Cardiac septum (tissue), 1 donor: ENCODE results near the gene WFS1. TPM values are rescaled to one million over a fixed set of nuclear protein-coding genes. Genes with fewer than 3 reads are reported as not detected.

Source experiments
- DNase-seq: peaks from one replicate; pipeline ENCODE4 v3.0.0-alpha.2; 2020; ENCODE audit warnings: low spot score
- intact Hi-C: fragments of 100-400 bp; cut with DNase I; formaldehyde crosslinking; loops from one replicate; pipeline ENCODE4 v1.14.0; 2022
- total RNA-seq: library from RNA; stranded (reverse); fragmentation: NEBNext Ultra II Directional; extraction: Animal tissue kit (Norgen Biotek cat#: 25700); gene quantifications from one replicate; pipeline ENCODE4 v1.2.1, GENCODE V29; 2021
- donor health status: DM: no; HTN: no; CAD: no.

The WFS1 gene
- total RNA-seq, 1 donor from 2014 or later = 48.4 TPM

DNA sequence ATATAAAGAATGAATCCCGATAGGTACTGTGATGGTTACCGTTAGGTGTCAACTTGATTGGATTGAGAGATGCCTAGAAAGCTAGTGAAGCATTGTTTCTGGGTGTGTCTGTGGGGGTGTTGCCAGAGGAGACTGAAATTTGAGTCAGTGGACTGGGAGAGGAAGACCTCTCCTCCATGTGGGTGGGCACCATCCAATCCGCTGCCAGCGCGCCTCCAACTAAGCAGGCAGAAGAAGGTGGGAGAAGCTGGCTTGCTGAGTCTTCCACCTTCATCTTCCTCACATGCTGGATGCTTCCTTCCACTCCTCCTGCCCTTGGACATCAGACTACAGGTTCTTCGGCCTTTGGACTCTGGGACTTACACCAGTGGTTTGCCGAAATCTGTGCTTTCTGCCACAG, 40.1 kb downstream of the WFS1 start:
- no peak for DNase-seq
- intact Hi-C loops = no loop called here

- intact Hi-C loops = no loop called here
- no peak for DNase-seq
These were observed 43.6 kb downstream of the WFS1 start for GRCh38 chr4:6313216-6313615.

DNA sequence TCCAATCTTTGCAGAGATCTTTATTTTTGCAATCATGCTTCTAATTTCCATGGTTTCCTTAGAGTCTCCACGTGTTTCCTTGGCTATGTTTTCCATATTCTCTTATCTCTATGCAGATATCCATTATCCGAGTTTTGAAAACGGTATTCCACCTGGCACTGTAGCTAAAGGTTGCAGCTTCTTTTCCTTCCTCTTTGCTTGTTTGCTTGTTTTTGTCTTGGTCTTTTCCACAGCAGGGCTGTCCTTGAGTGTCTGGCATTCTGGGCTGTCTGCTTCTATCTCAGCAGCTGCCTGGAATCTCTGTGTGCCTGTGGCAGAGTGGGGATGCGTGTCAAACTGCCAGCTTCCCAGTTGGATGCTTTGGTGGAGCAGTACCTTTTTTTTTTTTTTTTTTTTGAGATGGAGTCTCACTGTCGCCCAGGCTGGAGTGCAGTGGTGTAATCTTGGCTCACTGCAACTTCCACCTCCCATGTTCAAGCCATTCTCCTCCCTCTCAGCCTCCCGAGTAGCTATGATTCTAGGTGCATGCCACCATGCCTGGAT, 46.9 kb downstream of the WFS1 start:
- no peak for DNase-seq
- intact Hi-C loops = no loop called here

DNA sequence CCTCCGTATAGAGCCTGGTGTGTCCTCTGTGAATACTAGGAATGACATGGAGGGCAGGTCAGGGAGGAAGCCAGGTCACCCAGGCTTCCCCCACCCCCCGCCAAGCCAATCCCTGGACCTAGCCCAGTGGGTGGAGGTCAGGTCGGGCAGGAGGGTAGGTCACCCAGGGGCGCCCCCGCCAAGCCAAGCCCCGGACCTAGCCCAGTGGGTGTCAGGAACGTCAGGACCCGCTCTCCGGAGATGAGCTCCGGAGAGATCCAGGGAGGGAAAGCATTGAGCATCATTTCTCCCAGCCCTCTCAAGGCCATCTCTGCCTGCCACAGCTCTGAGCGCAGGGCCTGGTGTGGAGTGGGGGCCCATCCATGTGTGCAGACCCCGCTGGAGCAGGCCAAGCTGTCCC, 48.6 kb downstream of the WFS1 start:
- intact Hi-C loops = no loop called here
- DNase-seq = no peak

- intact Hi-C loops = no loop called here
These were observed 50.0 kb downstream of the WFS1 start for GRCh38 chr4:6319530-6320150.

DNA sequence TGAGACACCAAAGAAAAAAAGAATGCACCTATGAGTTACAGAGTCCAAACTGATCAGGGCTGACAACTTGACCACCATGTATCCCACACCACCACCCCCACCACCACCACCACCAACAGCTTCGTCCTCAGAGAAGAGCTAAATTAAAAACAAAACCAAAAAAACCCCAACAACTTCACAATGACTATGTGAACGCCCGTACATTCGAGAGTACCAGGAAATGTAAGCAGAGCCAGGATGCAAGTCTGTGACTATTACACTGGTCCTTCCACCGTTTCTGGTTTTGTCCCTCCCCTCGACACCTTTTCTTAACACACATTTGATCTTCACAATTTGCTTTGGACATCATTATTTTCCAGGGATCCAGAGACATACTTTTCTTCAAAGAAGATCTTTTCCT, 51.0 kb downstream of the WFS1 start:
- DNase-seq = no peak
- intact Hi-C loops = no loop called here

More at GRCh38 chr4:6319530-6320150, 50.0 kb downstream of the WFS1 start:
- DNase-seq = no peak

GRCh38 chr4:6321361-6321760, 51.7 kb downstream of the WFS1 start:
- no peak for DNase-seq
- intact Hi-C loops = no loop called here

DNA sequence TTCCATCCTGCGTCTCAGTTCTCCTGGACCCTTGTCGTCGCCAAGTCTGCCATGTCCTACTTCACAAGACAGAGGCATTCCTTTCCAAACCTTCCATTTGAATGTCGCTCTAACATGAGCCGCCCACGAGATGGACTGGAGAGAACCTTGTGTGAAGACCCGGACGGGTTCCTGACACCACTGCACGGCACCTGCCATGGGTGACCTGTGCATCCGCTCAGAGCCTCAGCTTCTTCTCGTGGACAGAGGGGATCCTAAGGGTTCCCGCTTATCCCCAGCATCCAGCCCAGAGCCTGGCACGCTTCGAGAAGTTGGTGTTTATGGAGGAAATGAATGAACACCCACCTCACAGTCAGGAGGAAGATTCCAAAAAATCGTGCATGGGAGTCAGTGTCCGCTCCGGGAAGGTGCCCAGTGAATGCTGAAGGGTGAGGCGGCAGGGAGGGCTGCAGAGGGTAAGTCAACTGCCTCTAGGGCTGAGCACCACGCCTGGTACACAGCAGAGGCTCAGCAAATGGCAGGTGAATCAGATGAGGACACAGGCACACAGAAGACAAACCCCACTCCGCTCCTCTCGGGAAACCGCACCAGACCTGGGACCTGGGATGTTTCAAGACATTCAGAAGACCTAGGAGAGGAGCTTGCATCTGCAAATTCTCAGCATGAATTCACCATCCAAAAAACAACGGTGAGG, 52.6 kb downstream of the WFS1 start:
- no peak for DNase-seq
- intact Hi-C loops = no loop called here

- intact Hi-C loops = no loop called here
- no peak for DNase-seq
These were observed 53.3 kb downstream of the WFS1 start for GRCh38 chr4:6322761-6323566.

DNA sequence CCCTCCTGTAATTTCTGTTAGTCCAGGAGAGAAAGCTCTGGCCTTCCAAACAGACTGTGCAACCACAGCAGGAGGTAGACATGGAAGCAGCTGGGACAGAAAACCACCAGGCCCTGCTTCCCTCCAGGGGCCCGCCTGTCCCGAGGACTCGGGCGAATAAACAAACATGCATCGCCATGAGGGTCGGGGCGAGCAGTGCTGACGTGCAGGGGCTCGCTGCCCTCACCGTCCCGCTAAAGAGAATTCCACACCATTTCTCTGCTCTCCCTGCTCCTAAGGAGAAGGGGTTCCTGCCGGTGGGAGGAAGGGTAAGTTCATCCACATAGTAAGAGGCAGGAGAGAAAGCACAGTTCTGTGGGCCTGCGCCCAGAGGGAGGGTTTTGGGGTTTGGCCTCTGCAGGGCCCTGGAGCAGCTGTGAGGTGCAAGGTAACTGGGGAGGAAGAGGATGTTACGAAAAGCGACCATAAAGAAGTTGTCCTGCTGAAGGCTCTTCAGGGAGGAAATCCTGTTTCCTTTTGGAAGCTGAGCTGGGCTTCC, 54.9 kb downstream of the WFS1 start:
- intact Hi-C loops = no loop called here
- no peak for DNase-seq

GRCh38 chr4:6324999-6325787, 55.5 kb downstream of the WFS1 start:
- DNase-seq = no peak

GRCh38 chr4:6325788-6326290, 56.2 kb downstream of the WFS1 start:
- intact Hi-C loops = loop anchor here (2.0 to 5.0 kb wide), 2 partner anchors 61 to 329 kb away; no protein-coding TSS in a partner anchor

More at GRCh38 chr4:6324999-6325787, 55.5 kb downstream of the WFS1 start:
- intact Hi-C loops = loop anchor here (5.0 kb wide), 1 partner anchor 328 kb away; no protein-coding TSS in a partner anchor

DNA sequence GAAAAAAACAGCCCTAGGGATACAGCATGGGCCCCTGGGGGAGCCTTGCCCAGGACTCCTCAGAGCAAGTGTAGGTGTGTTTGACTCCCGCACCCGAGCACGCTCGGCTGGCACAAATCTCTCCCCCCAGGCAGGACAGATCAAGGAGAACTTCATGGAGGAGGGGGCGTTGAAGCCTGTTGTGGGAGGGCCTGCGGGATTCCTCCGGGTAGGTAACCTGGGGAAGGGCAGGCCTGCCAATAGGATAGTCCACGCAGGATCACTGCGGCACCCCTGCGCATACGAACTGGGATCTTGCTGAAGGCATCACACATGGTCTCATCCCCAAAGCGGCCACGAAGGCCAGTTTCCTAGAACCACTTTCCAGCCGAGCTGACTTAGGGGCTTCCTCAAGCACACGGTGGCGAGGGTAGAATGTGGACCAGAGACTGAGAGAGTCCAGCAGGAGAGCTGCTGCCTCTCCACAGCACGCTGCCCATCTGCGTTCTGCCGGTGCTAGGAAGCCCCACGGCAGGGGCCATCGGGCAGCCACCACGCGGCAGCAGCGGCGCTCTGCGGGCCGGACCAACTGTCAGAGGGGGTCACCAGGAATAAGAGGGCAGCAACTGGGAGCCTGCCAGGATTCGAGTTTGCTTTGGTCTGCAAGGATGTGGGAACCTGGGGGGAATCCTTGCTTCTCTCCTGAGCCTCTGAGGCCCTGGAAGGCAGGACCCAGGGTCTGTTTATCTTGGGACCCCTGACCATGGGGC, 56.8 kb downstream of the WFS1 start:
- intact Hi-C loops = loop anchor here (1.0 to 5.0 kb wide), 3 partner anchors 62 to 329 kb away; no protein-coding TSS in a partner anchor
- DNase-seq = no peak

More at GRCh38 chr4:6325788-6326290, 56.2 kb downstream of the WFS1 start:
- DNase-seq = no peak

DNA sequence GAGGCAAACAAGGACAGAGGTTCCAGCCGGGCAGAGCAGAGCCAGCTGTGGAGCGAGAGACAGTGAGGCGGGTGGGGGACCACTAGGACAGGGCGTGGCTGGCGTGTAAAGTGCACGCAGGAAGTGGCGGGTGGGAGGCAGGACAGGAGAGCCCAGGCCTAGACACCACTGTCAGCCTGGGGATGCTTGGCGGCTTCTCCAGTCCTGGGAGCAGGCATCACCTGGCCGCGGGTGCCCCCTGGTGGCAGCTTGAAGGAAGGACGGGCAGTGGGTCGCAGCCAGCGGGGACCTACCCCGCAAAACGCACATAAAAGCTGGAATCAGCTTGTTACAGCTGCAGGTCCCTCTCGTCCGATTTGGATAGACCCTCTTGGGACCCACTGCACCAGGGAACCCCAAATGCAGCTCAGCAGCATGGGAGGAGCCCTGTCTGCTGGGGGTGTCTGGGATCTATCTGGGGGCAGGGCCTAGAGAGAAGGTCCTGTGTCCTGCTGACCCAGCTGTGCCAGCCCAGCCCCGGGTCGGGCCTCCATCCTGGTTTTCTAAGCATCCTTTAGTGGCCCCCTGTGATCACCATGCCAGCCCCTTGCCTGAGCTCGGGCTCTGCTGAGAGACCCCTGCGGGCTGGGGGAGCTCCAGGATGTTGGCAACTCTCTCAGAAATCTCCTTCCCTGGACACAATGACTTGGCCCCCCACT, 57.7 kb downstream of the WFS1 start:
- peak; percentile 90 for DNase-seq
- intact Hi-C loops = loop anchor here (1.0 to 5.0 kb wide), 3 partner anchors 63 to 330 kb away; no protein-coding TSS in a partner anchor

- intact Hi-C loops = loop anchor here (5.0 kb wide), 1 partner anchor 331 kb away; no protein-coding TSS in a partner anchor
- DNase-seq = no peak
These were observed 58.9 kb downstream of the WFS1 start for GRCh38 chr4:6328526-6328925.

DNA sequence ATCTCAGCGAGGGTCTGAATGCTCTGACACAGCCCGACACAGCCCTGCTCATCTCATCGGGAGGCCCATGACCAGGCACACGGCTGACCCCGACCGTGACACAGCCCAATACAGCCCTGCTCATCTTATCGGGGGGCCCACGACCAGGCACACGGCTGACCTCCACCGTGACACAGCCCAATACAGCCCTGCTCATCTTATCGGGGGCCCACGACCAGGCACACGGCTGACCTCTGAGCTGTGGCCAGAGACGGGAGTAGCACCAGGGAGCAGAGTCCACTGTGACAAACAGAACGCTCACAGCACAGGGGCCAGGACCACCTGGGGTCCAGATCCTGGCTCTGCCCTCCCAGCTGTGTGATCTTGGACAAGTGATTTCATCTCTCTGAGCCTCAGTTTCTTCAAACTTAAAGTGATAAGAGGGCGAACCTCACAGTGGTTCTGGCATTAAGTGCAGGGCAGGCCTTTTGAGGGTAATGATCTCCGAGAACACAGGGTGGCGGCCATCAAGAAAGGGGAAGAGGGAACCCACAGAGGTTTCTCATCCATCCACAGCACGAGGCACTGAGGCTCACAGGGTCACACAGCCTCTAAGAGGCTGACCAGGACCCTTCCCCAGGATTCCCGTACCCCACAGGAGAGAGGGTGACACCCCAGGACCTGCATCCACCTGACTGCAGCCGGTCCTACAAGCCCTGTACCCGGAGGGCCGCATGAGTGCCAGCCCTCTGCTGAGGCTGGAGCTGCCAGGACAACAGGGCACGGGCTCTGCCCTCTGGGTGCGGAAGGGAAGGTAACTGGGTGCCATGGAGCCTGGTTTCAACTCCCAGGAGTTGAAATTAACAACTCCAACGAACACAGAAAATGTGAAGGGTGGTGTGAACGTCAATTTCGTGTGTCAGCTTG, 60.1 kb downstream of the WFS1 start:
- intact Hi-C loops = loop anchor here (5.0 kb wide), 2 partner anchors 218 to 332 kb away; no protein-coding TSS in a partner anchor
- DNase-seq = no peak
